ENCODE results near the gene ADRA2C. TPM values are rescaled to one million over a fixed set of nuclear protein-coding genes. Genes with fewer than 3 reads are reported as not detected.

ADRA2C gene
- total RNA-seq, 2 experiments from 2014 or later = not detected

DNA sequence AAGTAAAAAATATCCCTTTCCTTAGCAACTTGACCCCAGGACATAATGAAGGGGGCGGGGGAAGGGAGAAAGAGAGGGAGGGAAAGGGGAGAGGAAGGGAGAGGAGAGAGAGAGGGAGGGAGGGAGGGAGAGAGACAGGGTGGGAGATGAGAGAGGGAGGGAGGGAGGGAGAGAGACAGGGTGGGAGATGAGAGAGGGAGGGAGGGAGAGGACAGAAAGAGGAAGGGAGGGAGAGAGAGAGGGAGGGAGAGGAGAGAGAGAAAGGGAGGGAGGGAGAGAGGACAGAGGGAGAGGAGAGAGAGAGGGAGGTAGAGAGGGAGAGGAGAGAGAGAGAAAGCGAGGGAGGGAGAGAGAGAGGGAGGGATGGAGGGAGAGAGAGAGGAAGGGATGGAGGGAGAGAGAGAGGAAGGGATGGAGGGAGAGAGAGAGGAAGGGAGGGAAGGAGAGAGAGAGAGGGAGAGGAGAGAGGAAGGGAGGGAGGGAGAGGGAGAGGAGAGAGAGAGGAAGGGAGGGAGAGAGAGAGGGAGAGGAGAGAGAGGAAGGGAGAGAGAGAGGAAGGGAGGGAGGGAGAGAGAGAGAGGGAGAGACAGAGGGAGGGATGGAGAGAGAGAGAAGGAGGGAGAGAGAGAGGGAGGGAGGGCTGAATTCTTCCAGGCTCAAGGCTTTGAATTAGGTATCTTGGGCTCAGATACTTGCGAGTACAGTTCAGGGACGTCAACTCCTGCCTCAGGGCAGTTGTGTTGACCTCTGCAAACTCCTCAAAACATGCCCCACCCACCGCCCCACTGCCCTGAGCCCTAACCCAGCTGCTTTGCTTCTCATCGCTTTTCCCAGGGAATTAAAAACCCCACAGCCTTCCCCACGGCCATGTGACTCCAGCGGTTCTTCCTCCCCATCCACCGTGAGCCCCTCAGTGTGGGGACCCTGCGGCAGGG, 40.0 kb upstream of the ADRA2C start:
- H3K9me3 Mint-ChIP-seq = no peaks in the 10 kb centered on the region
- H3K4me3 Mint-ChIP-seq = no peak overlapping the region
- H3K27me3 Mint-ChIP-seq (ENCODE audit: low read depth) = peaks cover 18% of the 10 kb centered on the region
- H3K27ac Mint-ChIP-seq = no peak overlapping the region
- peaks cover 3% of the 10 kb centered on the region for H3K4me1 Mint-ChIP-seq (ENCODE audit: low read depth)
- DNase-seq = no peak
- intact Hi-C loops (cut with micrococcal nuclease) = no loop called here
- CTCF ChIA-PET = no interaction called here
- no peaks in the 10 kb centered on the region for H3K36me3 Mint-ChIP-seq (ENCODE audit: low read depth)

DNA sequence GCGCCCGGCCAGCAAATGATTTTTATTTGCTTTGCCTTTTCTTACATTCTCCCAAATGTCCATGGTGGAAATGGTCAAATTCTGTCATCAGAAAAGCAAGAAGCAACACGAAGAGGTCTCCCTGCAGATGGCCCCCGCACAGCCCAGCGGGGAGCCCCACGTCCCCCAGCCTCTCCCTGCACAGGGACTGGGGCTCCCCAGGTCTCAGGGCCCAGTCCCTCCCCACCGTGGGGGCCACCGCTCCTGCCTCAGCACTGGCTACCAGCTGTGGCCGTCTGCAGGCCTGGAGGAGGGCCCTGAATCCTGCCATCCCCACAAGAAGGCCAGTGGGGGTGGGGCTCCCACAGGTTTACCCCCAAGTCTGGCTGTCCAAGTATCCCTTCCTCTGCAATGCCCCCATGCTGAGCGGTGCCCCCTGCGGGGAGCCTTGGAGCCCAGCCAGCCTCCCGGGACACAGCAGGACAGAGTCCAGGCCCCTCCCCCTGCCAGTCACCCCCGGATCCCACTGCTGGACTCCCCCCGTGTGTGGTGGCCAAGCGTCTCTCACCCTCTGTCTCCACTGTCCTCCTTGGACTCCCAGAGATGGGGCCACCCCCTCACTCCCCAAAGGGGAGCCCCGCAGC, 38.2 kb upstream of the ADRA2C start:
- intact Hi-C loops (cut with micrococcal nuclease) = no loop called here
- peaks cover 18% of the 10 kb centered on the region for H3K27me3 Mint-ChIP-seq (ENCODE audit: low read depth)
- H3K9me3 Mint-ChIP-seq = no peaks in the 10 kb centered on the region
- no peak overlapping the region for H3K27ac Mint-ChIP-seq
- CTCF ChIA-PET = no interaction called here
- H3K36me3 Mint-ChIP-seq (ENCODE audit: low read depth) = no peaks in the 10 kb centered on the region
- no peak overlapping the region for H3K4me3 Mint-ChIP-seq
- peaks cover 3% of the 10 kb centered on the region for H3K4me1 Mint-ChIP-seq (ENCODE audit: low read depth)
- DNase-seq = no peak

DNA sequence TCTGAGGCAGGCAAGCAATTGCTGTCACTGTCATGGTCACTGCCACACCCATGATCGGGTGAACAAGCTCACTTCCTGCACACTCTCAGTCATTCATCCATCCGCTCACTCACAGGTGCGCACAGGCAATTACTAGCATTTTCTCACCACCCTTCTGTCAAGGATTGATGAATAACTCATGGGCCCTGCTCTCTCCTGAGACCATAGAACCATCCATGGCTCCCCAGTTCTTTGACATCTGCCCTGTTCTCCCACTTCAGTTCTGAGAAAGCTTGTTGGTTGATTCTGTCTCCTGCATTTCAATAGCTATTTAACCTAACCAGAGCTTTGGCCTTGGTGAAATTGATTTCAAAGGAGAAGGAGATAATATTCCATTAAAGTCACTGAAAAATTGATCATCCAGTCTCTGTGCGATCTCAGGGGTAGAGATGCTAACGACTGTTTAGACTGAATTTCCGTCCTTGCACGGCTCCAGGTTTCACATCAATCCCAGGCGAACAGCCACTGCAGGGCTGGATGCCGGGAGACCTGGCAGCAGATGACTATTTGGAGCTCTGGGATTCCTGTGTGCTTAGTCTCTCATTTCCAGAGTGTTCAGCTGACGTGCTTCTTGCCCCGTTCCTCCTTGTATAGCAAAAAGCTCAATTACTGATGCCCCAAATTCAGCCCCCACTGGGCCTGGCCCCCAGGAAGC, 36.9 kb upstream of the ADRA2C start:
- Mint-ChIP-seq H3K4me1 (ENCODE audit: low read depth) (peaks cover 3% of the 10 kb centered on the region), H3K27me3 (ENCODE audit: low read depth) (peaks cover 10% of the 10 kb centered on the region), H3K27ac (no peak overlapping the region), H3K4me3 (no peak overlapping the region), H3K9me3 (no peaks in the 10 kb centered on the region), H3K36me3 (ENCODE audit: low read depth) (no peaks in the 10 kb centered on the region)
- no peak for DNase-seq
- intact Hi-C loops (cut with micrococcal nuclease) = no loop called here
- CTCF ChIA-PET = interaction anchor here (1.0 kb wide), 1 partner anchor 249 kb away, joined by 3 read pairs; no protein-coding TSS in a partner anchor

- DNase-seq = no peak
- intact Hi-C loops (cut with micrococcal nuclease) = no loop called here
- CTCF ChIA-PET = no interaction called here
These were observed 36.3 kb upstream of the ADRA2C start for GRCh38 chr4:3729882-3730226.

DNA sequence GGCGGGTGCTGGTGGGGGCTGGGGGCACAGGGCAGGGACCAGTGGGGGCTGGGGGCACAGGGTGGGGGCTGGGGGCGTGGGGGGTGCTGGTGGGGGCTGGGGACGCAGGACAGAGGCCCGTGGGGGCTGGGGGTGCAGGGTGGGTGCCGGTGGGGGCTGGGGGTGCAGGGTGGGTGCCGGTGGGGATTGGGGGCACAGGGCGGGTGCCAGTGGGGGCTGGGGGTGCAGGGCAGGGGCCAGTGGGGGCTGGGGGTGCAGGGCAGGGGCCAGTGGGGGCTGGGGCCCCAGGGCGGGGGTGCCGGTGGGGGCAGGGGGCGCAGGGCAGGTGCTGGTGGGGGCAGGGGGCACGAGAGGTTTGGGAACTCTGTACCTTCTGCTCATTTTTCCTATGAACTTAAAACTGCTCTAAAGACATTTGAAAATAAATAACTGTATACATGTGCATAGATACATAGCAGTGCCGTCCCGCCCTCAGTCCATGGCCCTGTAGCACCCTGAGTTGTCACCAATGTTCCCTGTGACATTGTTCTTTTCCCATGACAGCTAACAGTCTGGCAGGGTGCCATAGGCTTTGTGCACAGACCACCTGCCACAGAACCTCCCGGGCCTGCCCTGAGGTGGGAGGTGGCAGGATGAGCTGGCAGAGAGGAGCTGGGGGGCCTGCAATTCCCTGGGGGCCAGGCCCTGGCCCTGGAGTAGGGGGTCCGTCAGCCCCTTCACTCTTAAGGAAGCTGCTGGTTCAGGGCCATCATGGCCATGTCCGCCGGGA, 35.6 kb upstream of the ADRA2C start:
- no peaks in the 10 kb centered on the region for H3K36me3 Mint-ChIP-seq (ENCODE audit: low read depth)
- no peak overlapping the region for H3K4me3 Mint-ChIP-seq
- no peaks in the 10 kb centered on the region for H3K9me3 Mint-ChIP-seq
- CTCF ChIA-PET = no interaction called here
- no peak overlapping the region for H3K27ac Mint-ChIP-seq
- no peaks in the 10 kb centered on the region for H3K4me1 Mint-ChIP-seq (ENCODE audit: low read depth)
- intact Hi-C loops (cut with micrococcal nuclease) = no loop called here
- H3K27me3 Mint-ChIP-seq (ENCODE audit: low read depth) = peaks cover 5% of the 10 kb centered on the region
- DNase-seq = no peak

More at GRCh38 chr4:3729882-3730226, 36.3 kb upstream of the ADRA2C start:
- Mint-ChIP-seq H3K4me1 (ENCODE audit: low read depth) (no peaks in the 10 kb centered on the region), H3K36me3 (ENCODE audit: low read depth) (no peaks in the 10 kb centered on the region), H3K27me3 (ENCODE audit: low read depth) (peaks cover 5% of the 10 kb centered on the region), H3K9me3 (no peaks in the 10 kb centered on the region), H3K4me3 (no peak overlapping the region), H3K27ac (no peak overlapping the region)

DNA sequence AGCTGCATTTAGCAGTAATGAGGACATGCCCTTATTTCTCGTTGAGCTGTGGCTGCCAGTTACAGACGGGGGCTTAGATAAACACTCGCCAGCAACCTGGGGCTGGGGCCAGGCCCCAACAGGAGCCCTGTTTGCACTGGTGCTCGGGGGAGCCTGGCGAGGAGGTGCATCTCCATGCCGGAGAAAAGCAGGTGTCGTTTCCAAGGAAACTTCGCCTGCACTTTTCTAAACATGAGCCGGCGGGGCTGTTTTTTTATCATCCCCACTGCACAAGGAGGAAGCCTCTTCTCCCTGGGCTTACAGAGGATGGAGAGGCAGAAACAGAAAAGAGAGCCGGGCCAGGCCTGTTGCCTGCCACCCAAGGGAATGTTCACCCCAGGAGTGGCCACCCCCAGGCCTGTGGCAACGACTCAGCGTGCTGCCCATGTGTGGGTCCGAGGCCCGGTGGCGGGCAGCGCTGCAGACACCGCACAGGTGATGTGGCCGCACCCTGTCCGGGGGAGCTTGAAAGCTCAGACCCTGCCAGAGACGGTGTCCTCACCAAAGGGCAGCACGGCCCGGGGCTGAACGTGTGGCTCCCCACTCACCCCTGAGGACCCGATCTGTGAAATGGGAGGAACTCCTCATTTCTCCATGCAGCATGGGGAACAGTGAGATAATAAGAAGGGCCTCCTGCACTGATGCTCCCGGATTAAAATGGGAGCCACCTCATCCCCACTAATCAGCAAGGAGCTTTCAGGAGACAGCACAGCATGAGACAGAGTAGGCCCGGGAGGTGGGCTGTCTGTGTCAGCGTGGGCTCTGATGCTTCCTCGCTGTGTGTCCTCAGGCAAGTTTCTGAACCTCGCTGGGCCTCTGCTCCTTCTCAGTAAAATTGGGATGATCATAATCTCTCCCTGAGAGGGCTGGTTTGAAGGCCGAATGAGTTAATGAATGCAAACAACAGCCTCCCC, 33.8 kb upstream of the ADRA2C start:
- Mint-ChIP-seq H3K4me1 (ENCODE audit: low read depth) (no peaks in the 10 kb centered on the region), H3K27ac (no peak overlapping the region), H3K36me3 (ENCODE audit: low read depth) (no peaks in the 10 kb centered on the region), H3K9me3 (peaks cover 3% of the 10 kb centered on the region), H3K27me3 (ENCODE audit: low read depth) (peaks cover 5% of the 10 kb centered on the region), H3K4me3 (no peak overlapping the region)
- DNase-seq = no peak
- CTCF ChIA-PET = no interaction called here
- intact Hi-C loops (cut with micrococcal nuclease) = no loop called here

DNA sequence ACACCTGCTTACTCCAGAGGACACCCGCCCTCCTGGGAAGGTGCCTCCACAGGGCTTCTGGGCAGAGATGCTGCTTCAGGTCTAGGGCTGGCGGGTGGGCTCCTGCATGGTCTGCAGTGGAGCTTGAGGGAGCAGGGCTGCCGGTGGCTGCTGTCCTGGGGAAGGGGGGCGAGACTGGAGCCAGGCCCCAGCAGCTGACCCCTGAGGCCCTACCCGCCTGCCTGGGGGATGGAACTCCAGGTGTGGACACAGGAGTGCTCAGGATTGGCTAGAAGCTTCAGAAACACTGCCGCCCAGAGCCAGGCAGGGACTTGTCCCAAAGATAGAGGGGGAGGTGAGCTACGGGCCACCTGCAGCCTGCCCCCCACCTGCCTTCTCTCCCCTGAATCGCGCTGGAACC, 33.0 kb upstream of the ADRA2C start:
- intact Hi-C loops (cut with micrococcal nuclease) = no loop called here
- Mint-ChIP-seq H3K4me3 (no peak overlapping the region), H3K27me3 (ENCODE audit: low read depth) (peaks cover 5% of the 10 kb centered on the region), H3K36me3 (ENCODE audit: low read depth) (no peaks in the 10 kb centered on the region), H3K4me1 (ENCODE audit: low read depth) (no peaks in the 10 kb centered on the region), H3K9me3 (peaks cover 3% of the 10 kb centered on the region), H3K27ac (no peak overlapping the region)
- DNase-seq = no peak
- CTCF ChIA-PET = interaction anchor here (0.7 kb wide), 2 partner anchors 62 to 89 kb away, joined by 3 to 4 read pairs; no protein-coding TSS in a partner anchor

DNA sequence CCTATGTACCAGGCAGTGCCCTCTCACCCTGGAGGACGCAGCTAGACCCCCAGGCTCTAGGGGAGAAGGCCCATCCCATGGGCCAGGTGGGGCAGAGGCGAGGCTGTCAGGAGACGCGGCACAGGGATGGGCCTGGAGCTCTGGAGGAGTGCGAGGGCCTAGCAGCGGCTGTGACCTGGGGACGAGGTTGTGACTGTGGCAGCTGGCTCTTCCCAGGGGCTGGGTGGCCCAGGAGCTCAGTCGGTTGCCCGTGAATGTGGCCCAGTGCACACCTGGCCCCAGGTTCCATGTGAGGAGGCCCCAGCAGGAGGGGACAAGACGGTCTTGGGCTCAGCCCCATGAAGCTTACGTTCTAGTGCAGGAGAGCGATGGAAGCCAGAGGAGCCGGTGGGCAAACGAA, 31.0 kb upstream of the ADRA2C start:
- CTCF ChIA-PET = no interaction called here
- Mint-ChIP-seq H3K9me3 (peaks cover 3% of the 10 kb centered on the region), H3K36me3 (ENCODE audit: low read depth) (no peaks in the 10 kb centered on the region), H3K27ac (no peak overlapping the region), H3K4me3 (no peak overlapping the region), H3K4me1 (ENCODE audit: low read depth) (no peaks in the 10 kb centered on the region), H3K27me3 (ENCODE audit: low read depth) (peaks cover 2% of the 10 kb centered on the region)
- intact Hi-C loops (cut with micrococcal nuclease) = no loop called here
- DNase-seq = no peak

DNA sequence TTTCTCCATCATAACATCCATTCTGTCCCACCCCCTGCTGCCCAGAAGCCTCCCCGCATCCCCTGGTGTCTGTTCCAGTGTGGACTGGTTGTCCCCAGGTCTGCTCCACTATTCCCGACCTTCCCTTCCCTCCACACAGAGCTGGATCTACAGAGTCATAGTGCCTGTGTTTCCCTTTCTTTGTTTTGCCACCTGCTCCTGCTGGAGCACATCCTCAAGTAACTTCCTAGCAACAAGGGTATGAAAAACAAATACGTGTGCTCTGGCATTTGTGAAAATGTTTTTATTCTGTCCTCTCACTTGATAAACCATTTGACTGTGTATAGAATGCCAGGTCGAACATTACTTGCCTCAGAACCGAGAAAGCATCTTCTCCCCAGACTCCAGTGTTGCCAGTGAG, 29.9 kb upstream of the ADRA2C start:
- DNase-seq = no peak
- Mint-ChIP-seq H3K4me1 (ENCODE audit: low read depth) (no peaks in the 10 kb centered on the region), H3K27ac (no peak overlapping the region), H3K27me3 (ENCODE audit: low read depth) (peaks cover 7% of the 10 kb centered on the region), H3K9me3 (peaks cover 3% of the 10 kb centered on the region), H3K4me3 (no peak overlapping the region), H3K36me3 (ENCODE audit: low read depth) (no peaks in the 10 kb centered on the region)
- CTCF ChIA-PET = no interaction called here
- intact Hi-C loops (cut with micrococcal nuclease) = no loop called here

DNA sequence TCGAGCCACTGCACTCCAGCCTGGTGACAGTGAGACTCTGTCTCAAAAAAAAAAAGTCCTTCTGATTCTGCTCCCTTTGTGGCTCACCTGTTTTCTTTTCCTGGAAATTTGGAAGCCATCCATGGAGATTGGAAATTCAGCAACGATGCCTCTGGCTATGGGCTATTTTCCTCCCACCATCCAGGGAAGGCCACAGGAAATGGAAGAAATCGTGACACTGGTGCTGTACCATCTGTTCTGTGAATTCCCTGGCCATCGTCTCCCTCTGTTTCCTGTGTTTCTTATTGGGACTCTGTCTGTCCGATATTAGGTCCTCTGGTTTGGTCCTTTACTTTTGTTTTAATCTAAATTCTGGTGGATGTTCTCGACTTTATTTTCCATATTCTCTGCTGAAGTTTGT, 29.4 kb upstream of the ADRA2C start:
- no peak overlapping the region for H3K27ac Mint-ChIP-seq

DNA sequence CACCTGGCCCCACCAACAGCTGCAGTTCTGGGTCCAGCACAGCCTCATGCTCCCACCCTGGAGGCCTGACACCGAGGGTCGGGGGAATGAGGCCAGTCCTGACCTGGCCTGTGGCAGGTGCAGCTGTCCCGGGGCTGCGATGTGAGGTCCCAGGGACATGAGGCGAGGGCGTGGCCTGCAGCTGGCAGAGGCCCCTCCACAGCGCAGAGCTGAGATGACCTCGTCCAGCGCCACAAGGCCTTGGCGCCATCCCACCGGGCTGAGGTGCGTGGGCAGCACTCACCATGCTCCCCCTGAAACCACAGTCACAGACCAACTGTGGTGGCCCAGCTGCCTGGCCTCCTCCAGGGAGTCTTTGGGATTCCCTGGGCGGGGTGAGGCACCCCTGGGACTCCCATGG, 26.6 kb upstream of the ADRA2C start:
- H3K4me1 Mint-ChIP-seq (ENCODE audit: low read depth) = no peaks in the 10 kb centered on the region
- CTCF ChIA-PET = no interaction called here
- H3K27ac Mint-ChIP-seq = no peak overlapping the region
- H3K36me3 Mint-ChIP-seq (ENCODE audit: low read depth) = no peaks in the 10 kb centered on the region
- H3K9me3 Mint-ChIP-seq = peaks cover 3% of the 10 kb centered on the region
- no peak for DNase-seq
- no peak overlapping the region for H3K4me3 Mint-ChIP-seq
- peaks cover 29% of the 10 kb centered on the region for H3K27me3 Mint-ChIP-seq (ENCODE audit: low read depth)
- intact Hi-C loops (cut with micrococcal nuclease) = no loop called here

More for the DNA sequence above, 29.4 kb upstream of the ADRA2C start:
- Mint-ChIP-seq H3K9me3 (peaks cover 3% of the 10 kb centered on the region), H3K4me1 (ENCODE audit: low read depth) (no peaks in the 10 kb centered on the region), H3K27me3 (ENCODE audit: low read depth) (peaks cover 7% of the 10 kb centered on the region), H3K4me3 (no peak overlapping the region), H3K36me3 (ENCODE audit: low read depth) (no peaks in the 10 kb centered on the region)
- intact Hi-C loops (cut with micrococcal nuclease) = no loop called here
- CTCF ChIA-PET = no interaction called here
- DNase-seq = no peak
